CD14-positive monocyte (primary cell): ENCODE measurements around the gene GPR68. TPM values are rescaled to one million over a fixed set of nuclear protein-coding genes. Genes with fewer than 3 reads are reported as not detected.
A peak's percentile ranks its signal among the peaks of the same experiment; 100 is the strongest.

Experiments used
- DNase-seq, 3 donors: peaks; one replicate each; pipeline ENCODE4 v3.0.0-alpha.2; 2011 to 2022
- H2AFZ ChIP-seq: 2 replicates; pipeline ENCODE4 v1.6.0; 2012; ENCODE audit warnings: mild to moderate bottlenecking, low read depth, low read length, inconsistent platforms; ENCODE audit not compliant: insufficient read depth, poor library complexity, severe bottlenecking
- H3K27ac ChIP-seq, 2 donors: 1 replicate in 1 of 2; 2 replicates in 1 of 2; pipeline ENCODE4 v1.5.1; 2012 to 2013; ENCODE audit warnings: low read length in 2 of 2, control low read depth in 1 of 2, inconsistent platforms in 1 of 2, low read depth in 1 of 2, mild to moderate bottlenecking in 1 of 2
- H3K27me3 ChIP-seq, 2 donors: one replicate each; pipeline versions ENCODE4 v1.6.0 to v1.6.1; 2011 to 2013; ENCODE audit warnings: low read length in 2 of 2; ENCODE audit not compliant: control insufficient read depth in 2 of 2, insufficient read depth in 2 of 2
- H3K36me3 ChIP-seq, 2 donors: replicated peaks in 1 of 2; 1 replicate in 1 of 2; 2 replicates in 1 of 2; pipeline versions ENCODE4 v1.5.1 to v1.6.1; 2012 to 2013; ENCODE audit warnings: low read length in 2 of 2, control low read depth in 1 of 2, inconsistent platforms in 1 of 2, mild to moderate bottlenecking in 1 of 2; ENCODE audit not compliant: insufficient read depth in 2 of 2, control insufficient read depth in 1 of 2
- H3K4me1 ChIP-seq, 2 donors: 1 replicate in 1 of 2; 2 replicates in 1 of 2; pipeline versions ENCODE4 v1.5.1 to v1.6.1; 2012 to 2013; ENCODE audit warnings: low read length in 2 of 2, control low read depth in 1 of 2, inconsistent platforms in 1 of 2, mild to moderate bottlenecking in 1 of 2, moderate library complexity in 1 of 2; ENCODE audit not compliant: insufficient read depth in 2 of 2, control insufficient read depth in 1 of 2
- H3K4me2 ChIP-seq: replicated peaks from 2 replicates; pipeline ENCODE3; 2012; ENCODE audit warnings: low read length, moderate library complexity, mild to moderate bottlenecking; ENCODE audit not compliant: poor library complexity, severe bottlenecking; ENCODE audit errors: extremely low read depth
- H3K4me3 ChIP-seq, 3 experiments: fragments of 200-600 bp in 1 of 3; sonication (generic) in 1 of 3; replicated peaks in 1 of 3; 1 replicate in 2 of 3; 2 replicates in 1 of 3; pipeline ENCODE4 v1.5.1; 2011 to 2013; ENCODE audit warnings: low read length in 3 of 3, mild to moderate bottlenecking in 3 of 3, control low read depth in 2 of 3, low read depth in 2 of 3, inconsistent platforms in 1 of 3, moderate library complexity in 1 of 3
- H3K79me2 ChIP-seq: 2 replicates; pipeline ENCODE4 v1.6.0; 2012; ENCODE audit warnings: mild to moderate bottlenecking, control low read depth, inconsistent platforms, low read length, moderate library complexity; ENCODE audit not compliant: insufficient read depth
- H3K9ac ChIP-seq: 2 replicates; pipeline ENCODE4 v1.6.0; 2017; ENCODE audit warnings: low read length, mild to moderate bottlenecking; ENCODE audit not compliant: insufficient read depth, poor library complexity, severe bottlenecking
- H3K9me3 ChIP-seq, 2 donors: replicated peaks in 1 of 2; 1 replicate in 1 of 2; 2 replicates in 1 of 2; pipeline versions ENCODE4 v1.5.1 to v1.6.1; 2012 to 2013; ENCODE audit warnings: low read length in 2 of 2, control low read depth in 1 of 2; ENCODE audit not compliant: control insufficient read depth in 1 of 2, insufficient read depth in 1 of 2
- H4K20me1 ChIP-seq: 2 replicates; pipeline ENCODE4 v1.6.0; 2012; ENCODE audit warnings: mild to moderate bottlenecking, low read length, control low read depth, moderate library complexity; ENCODE audit not compliant: insufficient read depth
- H3K27ac Mint-ChIP-seq, 7 donors: one replicate each; pipeline ENCODE4 v1.8.0; 2020; ENCODE audit warnings: mild to moderate bottlenecking in 7 of 7, mixed read lengths in 7 of 7, moderate library complexity in 6 of 7, inconsistent platforms in 2 of 7
- H3K27me3 Mint-ChIP-seq, 3 donors: one replicate each; pipeline ENCODE4 v1.8.0; 2021 to 2022; ENCODE audit warnings: low read depth in 3 of 3, mild to moderate bottlenecking in 3 of 3, mixed read lengths in 3 of 3, moderate library complexity in 3 of 3, inconsistent platforms in 1 of 3
- H3K36me3 Mint-ChIP-seq, 2 donors: one replicate each; pipeline ENCODE4 v1.8.0; 2020; ENCODE audit warnings: mixed read lengths in 2 of 2, inconsistent platforms in 1 of 2, mild to moderate bottlenecking in 1 of 2
- H3K4me1 Mint-ChIP-seq: one replicate; pipeline ENCODE4 v1.8.0; 2020; ENCODE audit warnings: mild to moderate bottlenecking, mixed read lengths
- H3K4me3 Mint-ChIP-seq, 2 donors: one replicate each; pipeline ENCODE4 v1.8.0; 2020; ENCODE audit warnings: mild to moderate bottlenecking in 2 of 2, mixed read lengths in 2 of 2, moderate library complexity in 1 of 2
- H3K9me3 Mint-ChIP-seq, 7 donors: one replicate each; pipeline ENCODE4 v1.8.0; 2020 to 2022; ENCODE audit warnings: mixed read lengths in 7 of 7, mild to moderate bottlenecking in 6 of 7, moderate library complexity in 6 of 7, inconsistent platforms in 2 of 7
- CTCF ChIP-seq: fragments of 200-600 bp; IDR thresholded peaks from one replicate; pipeline ENCODE4 v1.8.0; 2022; ENCODE audit warnings: antibody characterized with exemption, mild to moderate bottlenecking
- WGBS: methylation state at CpG from one replicate; pipeline ENCODE4 v1.1.5; 2013; ENCODE audit warnings: missing lambda C conversion rate; ENCODE audit not compliant: insufficient coverage; 5-methylcytosine and 5-hydroxymethylcytosine counted together
- intact Hi-C, 2 donors: fragments of 100-400 bp; cut with micrococcal nuclease; formaldehyde crosslinking; loops; one replicate each; pipeline versions ENCODE4 v1.15.0 to v1.15.1; 2023
- polyA plus RNA-seq, 3 donors: library from polyadenylated mRNA; depleted of rRNA in 1 of 3; unstranded in 2 of 3; stranded (reverse) in 1 of 3; fragments of 300-500 nt in 2 of 3; fragments of >200 nt in 1 of 3; fragmentation: Illumina TruSeq in 2 of 3; gene quantifications; 1 replicate in 2 of 3; 2 replicates in 1 of 3; pipeline ENCODE4 v1.2.3, GENCODE V29; 2012 to 2021

Gene GPR68
- polyA plus RNA-seq, 3 donors, result 0.05 to 0.07 TPM; not detected in 1

GRCh38 chr14:91265404-91265803 lies 20.9 kb upstream of the GPR68 start:
- H3K4me2 ChIP-seq, result no peak overlapping the region
- intact Hi-C loops, result no loop called here
- no peaks in the 10 kb centered on the region for H3K79me2 ChIP-seq
- peaks cover 27 to 33% of the 10 kb centered on the region in 2 donors for H3K36me3 Mint-ChIP-seq
- peaks cover 27 to 37% of the 10 kb centered on the region in 2 donors for H3K27me3 ChIP-seq
- DNase-seq, result no peak
- peaks cover 8 to 16% of the 10 kb centered on the region in 2 donors for H3K4me1 ChIP-seq
- H3K36me3 ChIP-seq, result peaks cover 10 to 15% of the 10 kb centered on the region in 2 donors
- peaks cover 31 to 40% (median 35%) of the 10 kb centered on the region in 3 donors for H3K27me3 Mint-ChIP-seq
- no peak for TF ChIP-seq CTCF
- peak overlapping the region in 1 of 7 donors; percentile 34 for H3K27ac Mint-ChIP-seq
- H3K4me1 Mint-ChIP-seq, result peaks cover 15% of the 10 kb centered on the region
- peak overlapping the region in 1 of 2 donors; percentile 81 for H3K4me3 Mint-ChIP-seq
- H3K9me3 Mint-ChIP-seq, result peaks cover 2 to 7% (median 4%) of the 10 kb centered on the region in 7 donors
- no peak overlapping the region for H3K4me3 ChIP-seq
- no peak overlapping the region for H2AFZ ChIP-seq
- H3K27ac ChIP-seq, result no peak overlapping the region
- peaks cover 0 to 3% of the 10 kb centered on the region in 2 donors for H3K9me3 ChIP-seq
- H3K9ac ChIP-seq, result no peak overlapping the region
- H4K20me1 ChIP-seq, result peaks cover 24% of the 10 kb centered on the region
- 100% methylated on average over 3 of the region's 7 CpGs for WGBS

- intact Hi-C loops, result no loop called here
- Mint-ChIP-seq H3K27ac (no peak overlapping the region), H3K9me3 (peaks cover 2 to 7% (median 4%) of the 10 kb centered on the region in 7 donors), H3K27me3 (peaks cover 31 to 40% (median 37%) of the 10 kb centered on the region in 3 donors), H3K4me1 (peaks cover 15% of the 10 kb centered on the region), H3K4me3 (peak overlapping the region; percentile 64 to 86), H3K36me3 (peaks cover 18 to 23% of the 10 kb centered on the region in 2 donors)
- Histone ChIP-seq H2AFZ (no peak overlapping the region), H3K9me3 (peaks cover 0 to 3% of the 10 kb centered on the region in 2 donors), H3K27me3 (peaks cover 27 to 37% of the 10 kb centered on the region in 2 donors), H3K36me3 (peaks cover 2 to 5% of the 10 kb centered on the region in 2 donors), H3K9ac (peak overlapping the region; percentile 29), H3K4me3 (peak overlapping the region in 1 of 3 experiments; percentile 43), H3K4me2 (peak overlapping the region; percentile 59), H3K79me2 (no peaks in the 10 kb centered on the region), H3K4me1 (peaks cover 8 to 16% of the 10 kb centered on the region in 2 donors), H4K20me1 (peaks cover 17% of the 10 kb centered on the region), H3K27ac (no peak overlapping the region)
- WGBS, result 8% methylated on average over 53 of the region's 69 CpGs
- TF ChIP-seq CTCF, result no peak
- peak in 1 of 3 donors; percentile 13 for DNase-seq
Observed at GRCh38 chr14:91264151-91265150, 19.9 kb upstream of the GPR68 start.
